Activated CD8-positive, alpha-beta memory T cell treated with anti-CD3 and anti-CD28 coated beads for 4 hours (primary cell): Measurements from ENCODE around the gene NUP210.
"Not testable (repeated sequence)": the region's sequence is repeated elsewhere in the genome, so short reads cannot be mapped to it uniquely, and the experiment has no call there.

Experiments used
- DNase-seq, 2 donors: peaks; one replicate each; pipeline ENCODE4 v3.0.0-alpha.2; 2020; ENCODE audit warnings: low read depth in 2 of 2

Gene NUP210

DNA sequence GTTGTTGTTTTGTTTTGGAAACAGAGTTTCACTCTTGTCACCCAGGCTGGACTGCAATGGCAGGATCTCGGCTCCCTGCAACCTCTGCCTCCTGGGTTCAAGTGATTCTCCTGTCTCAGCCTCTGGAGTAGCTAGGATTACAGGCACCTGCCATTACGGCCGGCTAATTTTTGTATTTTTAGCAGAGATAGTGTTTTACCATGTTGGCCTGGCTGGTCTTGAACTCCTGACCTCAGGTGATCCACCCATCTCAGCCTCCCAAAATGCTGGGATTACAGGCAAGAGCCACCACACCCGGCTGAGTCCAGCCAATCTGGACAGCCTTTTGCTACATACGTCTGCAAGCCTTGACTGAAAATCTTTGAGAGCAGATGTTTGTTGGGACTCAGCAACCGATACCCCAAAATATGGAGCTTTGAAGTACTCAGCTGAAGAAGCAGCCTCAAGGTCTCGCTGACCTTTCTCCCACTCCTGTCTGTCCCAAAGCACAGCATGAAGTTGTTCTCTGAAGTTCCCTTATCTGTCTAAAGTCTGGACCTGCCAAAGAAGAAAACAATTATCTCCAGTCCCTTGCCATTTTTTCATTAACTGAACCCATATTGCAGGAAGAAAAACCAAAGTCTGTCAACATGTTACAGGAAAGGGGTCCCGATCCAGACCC is 9.6 kb upstream of the NUP210 start:
- DNase-seq, result no peak

DNA sequence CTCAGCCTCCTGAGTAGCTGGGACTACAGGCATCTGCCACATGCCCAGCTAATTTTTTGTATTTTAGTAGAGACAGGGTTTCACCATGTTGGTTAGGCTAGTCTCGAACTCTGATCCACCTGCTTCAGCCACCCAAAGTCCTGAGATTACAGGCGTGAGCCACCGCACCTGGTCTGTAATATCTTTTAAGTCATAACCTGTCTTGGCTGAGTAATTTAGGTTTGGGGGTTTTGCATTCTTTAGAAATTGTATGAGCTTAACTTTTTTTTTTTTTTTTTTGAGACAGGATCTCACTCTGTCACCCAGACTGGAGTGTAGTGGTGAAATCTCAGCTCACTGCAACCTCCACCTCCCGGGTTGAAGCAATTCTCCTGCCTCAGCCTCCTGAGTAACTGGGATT is 8.6 kb upstream of the NUP210 start:
- DNase-seq, result not testable (repeated sequence)

DNA sequence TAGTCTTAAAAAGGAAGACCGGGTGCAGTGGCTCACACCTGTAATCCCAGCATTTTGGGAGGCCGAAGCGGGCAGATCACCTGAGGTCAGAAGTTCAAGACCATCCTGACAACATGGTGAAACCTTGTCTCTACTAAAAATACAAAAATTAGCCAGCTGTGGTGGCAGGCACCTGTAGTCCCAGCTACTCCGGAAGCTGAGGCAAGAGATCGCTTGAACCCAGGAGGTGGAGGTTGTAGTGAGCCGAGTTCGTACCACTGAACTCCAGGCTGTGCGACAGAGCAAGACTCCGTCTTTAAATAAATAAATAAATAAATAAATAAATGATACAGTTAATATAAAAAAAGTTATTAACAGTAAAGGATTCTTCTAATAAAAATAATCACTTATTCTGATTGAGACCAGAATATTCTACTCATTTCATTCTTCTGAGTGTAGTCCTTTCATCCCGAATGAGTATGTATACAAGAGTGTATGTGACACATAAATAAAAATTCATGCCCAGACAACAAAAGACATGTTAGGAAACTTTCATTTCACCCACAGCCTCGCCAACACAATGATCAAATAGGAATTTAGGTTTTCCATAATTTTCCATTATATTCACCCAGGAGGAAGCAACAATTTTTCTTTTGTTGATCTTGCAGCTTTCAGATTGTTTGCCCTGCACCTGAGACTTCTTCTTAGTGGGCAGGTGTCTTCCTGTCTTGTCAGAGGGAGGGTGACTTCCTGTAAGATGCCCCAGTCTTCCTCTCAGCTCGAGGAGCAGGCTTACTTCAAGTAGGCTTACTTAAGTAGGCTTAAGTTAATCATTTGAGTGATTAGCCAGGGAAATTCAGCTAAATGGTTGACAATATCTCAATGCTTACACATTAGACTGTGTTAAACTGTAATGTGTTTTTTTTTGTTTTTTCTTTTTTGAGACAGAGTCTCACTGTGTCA is 7.8 kb upstream of the NUP210 start:
- no peak for DNase-seq

DNA sequence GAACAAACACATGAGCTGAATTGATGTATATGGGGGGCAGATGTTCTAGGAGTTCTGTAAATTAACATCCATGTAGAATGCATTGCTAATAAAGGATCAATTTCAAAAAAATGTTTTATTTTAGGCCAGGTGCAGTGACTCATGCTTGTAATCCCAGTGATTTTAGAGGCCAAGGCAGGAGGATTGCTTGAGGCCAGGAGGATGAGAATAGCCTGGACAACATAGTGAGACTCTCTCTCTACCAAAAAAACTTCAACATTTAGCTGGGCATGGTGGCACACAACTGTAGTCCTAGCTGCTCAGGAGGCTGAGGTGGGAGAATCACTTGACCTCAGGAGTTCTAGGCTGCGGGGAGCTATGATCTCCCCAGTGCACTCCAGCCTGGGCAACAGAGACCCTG is 6.5 kb upstream of the NUP210 start:
- no peak for DNase-seq

DNA sequence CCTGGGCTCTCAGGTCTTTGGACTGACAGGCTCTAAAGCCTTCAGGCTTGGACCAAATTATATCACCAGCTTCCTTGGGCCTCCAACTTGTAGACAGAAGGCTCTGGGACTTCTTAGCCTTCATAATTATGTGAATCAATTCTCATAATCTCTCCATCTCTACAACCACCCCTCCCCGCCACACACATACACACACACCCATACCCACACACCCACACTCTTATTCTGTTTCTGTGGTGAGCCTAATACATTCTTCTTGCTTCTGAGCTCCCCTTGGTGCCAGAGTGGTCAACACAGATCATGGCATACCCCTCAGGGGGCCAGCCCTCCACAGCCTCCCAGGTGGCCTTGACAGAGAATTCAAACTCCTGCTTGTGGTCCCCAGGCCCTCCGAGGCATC is 5.6 kb upstream of the NUP210 start:
- no peak for DNase-seq

DNA sequence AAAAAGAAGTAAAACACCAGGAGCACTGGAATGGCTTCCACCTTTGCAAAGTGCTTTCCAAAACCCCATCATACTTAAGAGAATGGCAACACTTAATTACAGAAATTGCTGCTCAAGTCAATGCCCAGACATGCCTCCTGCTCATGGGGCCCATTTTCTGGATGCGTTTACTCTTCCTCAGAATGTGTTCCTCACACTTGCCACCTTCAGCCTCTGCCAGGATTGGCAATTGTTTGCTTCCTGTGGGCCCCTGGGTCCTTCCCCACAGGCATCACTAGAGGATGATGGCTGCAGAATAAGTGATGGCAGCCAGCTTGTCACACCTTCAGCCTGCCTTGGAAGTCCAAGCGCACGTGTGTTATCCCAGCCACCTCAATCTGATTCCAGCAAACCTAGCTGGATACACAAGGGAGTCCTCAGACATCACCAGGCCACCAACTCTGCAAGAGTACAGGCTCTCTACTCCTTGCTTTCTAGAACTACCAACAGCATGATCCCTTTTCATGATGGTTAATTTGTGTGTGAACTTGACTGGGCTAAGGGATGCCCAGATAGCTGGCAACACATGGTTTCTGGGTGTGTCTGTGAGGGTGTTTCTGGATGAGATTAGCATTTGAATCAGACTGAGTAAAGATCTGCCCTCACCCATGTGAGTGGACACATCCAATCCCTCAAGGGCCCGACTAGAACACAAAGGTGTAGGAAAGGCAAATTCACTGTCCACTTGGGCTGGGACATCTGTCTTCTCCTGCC is 4.9 kb upstream of the NUP210 start:
- DNase-seq, result no peak

DNA sequence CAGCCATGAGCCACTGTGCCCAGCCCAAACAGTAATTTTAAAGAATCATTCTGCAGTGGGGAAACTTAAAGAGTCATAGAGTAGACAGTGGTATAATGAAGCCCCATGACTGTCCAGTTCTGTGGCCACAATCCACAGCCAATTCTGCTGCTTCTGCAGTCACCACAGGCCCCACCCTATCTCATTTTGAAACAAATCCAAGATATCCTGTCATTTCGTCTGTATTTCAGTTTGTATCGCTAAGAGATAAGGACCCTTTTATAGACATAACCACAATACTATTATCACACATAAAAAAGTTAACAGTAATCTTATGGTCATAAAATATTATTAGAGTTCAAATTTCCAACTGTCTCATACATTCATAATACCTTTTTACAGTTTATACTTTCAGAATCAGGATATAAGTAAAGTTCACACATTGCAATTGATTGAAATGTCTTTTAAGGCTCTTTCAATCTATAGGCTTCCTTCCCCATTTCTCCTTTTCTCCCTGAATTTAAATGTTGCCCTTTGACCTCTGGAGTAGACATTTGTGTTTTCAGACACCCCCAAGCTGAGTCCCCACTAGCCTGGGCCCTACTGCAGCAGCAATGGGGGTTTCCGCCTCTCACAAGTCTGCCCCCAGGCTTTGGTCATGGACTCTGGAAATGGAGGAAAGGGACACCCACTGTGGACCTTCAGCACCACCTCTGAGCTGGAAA is 4.2 kb upstream of the NUP210 start:
- DNase-seq, result no peak

DNA sequence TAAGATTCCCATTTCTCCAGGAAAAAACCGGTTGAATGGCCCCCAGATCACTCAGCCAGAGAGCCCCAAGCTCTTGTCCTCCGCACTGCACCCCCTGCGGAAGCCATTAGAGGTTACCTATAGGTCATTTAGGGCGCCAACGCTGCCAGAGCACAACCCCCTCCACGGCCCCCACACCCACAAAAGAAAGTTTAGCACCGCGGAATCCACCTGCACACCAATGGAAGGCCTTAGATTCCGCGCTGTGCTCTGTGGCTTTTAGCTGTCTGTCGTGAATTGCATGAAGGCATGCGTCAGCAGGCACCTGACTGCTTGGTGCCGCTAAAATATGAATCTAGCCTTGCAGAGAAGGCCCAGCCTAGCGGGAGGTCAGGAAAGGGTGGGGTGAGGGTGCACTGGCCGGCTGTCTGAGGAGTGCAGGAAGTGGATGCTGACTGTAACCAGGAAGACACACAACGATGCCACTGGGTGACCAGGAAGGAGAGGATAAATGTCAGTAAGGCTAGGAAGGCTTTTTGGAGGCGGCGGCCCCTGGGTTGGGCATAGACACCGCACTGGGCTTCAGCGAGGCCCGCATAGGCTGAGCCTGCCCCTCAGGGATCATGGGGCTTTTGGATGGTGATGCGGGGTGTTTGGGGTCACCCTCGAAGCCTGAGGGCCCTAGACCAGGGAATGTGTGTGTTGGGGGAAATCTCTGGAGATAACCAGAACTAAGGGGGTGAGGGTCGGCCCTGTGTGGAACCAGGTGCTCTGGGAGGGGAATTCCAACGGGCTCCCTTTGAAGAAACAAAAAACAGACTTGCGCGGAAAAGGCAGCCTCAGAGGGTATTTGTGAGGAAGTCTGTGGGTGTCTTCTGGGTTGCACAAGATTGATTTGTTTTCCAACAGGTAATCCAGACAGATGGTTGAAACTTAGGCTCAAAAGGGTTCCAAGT is 976 bp upstream of the NUP210 start:
- DNase-seq, result peak; percentile 47 to 76

DNA sequence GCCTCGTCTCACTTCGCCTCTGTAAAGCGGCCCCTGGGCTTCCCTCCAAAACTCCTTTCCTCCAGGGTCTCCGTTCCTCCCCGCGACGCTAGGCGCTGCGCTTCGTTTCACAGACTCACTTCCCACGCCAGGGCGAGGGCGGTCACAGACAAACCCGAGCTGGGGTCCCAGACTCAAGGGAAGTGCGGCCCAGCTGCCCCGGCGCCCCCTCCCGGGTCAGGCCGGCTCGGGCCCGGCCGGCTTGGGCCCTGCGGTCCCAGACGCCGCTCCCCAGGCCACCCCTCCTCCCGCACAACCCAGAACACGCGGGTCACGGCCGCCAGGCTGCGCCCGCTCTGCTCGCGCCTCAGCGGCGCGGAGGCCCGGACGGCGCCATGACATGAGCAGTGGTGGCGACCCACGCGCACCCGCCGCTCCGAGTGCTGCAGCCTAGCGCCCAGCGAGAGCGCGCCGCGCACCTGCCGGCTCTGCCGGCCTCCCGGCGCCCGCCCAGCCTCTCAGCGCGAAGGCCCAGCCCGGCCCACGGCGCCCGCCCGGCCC is 547 bp downstream of the NUP210 start:
- peak in 1 of 2 donors; percentile 37 for DNase-seq

DNA sequence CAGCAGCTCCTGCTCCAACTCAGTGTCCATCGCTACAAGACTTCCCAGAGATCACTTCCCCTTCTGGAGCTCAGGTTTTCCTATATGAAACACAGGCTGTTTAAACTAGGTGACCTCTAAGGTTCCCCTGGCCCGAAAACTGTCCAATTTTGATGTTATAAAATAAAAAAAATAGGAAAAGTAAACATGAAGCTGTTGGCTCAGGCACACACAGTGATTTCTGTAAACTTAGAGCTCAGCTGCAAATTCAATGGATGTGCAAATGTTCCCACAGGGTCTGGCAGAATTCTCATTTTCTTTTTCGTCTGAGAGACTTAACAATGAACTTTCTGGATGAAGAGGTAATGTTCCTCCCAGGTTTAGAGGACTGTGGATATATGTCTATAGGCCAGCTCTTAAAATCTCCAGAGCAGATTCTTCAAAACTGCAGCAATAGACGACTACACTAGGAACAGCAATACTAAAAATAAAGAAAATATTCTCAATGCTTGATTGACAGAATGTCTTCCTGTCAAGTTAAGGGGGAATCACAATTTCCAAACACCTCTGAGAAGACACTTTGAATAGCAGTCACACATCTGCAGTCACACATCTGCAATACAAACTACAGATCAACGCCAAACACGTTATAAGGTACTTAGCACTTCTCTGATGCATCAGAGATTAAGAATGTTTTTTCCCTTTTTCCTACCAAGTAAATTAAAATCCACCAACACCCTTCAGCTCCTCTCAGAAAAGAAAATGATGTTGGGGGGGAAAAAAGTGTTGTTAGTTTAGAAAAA is 2.8 kb downstream of the NUP210 start:
- DNase-seq, result no peak

DNA sequence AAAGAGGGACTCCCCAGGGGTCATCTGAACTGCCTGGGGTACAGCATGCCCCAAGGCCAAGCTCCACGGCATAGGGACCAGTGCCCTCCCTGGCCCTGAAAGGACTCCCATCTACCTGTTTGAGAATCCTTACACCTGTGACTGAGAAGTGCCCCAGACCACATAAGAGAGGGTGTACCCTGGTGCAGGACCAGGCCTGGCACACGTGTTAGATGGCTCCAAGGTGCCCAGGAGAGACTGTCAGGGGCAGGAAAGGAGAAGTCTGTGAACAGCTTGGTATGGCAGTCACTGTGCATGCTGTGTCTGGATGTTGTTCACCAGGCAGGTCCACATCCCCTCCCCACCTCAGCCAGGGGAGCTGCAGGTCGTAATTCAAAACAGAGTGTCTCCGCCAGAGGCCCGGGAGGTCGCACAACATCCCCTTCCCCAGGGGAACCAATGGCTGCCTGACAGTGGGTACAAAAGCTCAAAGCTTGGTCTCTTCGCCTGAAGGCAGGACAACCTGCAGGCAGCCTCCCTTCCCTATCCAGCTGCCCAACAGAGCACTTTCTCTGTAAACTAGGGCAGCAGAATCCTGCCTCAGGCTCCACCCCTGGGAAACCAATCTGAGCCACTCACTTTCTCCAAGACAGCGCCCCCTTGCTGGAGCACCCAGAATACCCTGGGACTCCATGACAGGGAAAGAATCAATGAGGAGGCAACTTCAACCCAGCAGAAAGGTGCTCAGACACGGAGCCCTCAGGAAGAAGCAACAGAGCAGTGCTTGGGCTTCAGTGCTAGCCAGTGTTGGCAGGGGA is 3.9 kb downstream of the NUP210 start:
- DNase-seq, result no peak

DNA sequence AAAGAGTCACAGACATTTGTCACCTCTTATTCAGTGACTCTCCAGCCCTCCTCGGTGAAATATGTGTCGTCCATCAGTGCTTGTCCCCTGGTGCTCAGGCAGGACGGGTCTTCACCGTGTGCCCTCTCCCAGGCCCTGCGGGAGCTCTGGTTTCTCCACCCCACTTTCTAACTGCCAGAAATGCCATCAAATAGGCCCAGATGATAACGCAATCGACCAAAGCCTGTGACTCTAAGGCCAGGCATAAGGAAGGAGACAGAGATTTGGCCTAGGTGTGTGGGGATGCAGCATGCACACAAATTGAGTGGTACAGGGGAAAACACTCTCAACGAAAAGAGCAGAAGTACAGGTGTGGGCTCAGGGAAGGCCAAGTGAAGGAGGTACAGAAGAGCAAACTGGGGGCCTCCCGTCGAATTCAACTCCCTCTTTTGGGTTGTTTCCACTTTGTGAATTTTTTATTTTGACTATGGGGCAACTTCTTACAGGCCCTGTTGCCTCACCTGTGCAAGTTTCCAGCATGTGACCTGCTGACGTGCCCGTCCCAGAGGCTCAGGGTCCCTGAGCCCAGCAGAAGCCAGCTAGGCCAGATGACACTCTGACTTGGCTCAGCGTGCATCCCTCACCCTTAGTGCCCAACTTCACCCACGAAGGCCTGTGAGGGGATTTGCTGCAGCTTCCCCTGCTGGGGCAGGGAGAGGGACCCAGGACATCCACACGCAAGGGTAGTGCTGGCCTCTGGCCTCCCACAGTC is 4.7 kb downstream of the NUP210 start:
- no peak for DNase-seq

DNA sequence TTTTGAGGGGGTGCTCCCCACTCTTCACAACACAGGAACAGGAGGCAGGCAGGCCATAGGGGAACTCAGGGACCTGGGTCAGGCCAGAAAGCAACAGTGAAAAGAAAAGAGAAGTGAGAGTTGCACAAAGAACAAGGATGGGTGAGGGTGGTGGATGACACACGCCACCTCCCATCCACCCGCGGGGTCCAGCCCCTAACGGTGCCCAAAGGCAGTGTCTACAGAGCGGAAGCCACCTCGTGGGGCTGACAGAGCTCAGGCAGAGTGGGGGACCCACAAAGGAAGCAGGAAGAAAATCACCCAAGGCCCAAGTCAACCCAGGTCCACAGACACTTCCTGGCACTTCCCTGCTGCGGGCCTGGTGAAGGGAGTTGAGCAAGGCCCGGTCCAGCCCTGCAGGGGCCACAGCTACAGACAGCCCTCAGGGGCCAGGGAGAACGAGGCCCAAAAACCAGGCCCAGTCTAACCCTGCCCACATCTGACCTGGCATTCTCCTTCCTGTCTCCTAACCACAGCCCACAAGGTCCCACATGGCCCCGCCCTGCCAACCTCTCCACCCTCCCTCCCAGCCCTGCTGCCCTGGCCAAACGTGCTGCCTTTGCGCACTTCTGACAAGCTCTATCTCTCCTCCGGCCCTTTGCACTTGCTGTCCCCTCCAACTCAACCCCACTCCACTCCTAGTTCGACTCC is 5.9 kb downstream of the NUP210 start:
- peak; percentile 55 to 57 for DNase-seq

DNA sequence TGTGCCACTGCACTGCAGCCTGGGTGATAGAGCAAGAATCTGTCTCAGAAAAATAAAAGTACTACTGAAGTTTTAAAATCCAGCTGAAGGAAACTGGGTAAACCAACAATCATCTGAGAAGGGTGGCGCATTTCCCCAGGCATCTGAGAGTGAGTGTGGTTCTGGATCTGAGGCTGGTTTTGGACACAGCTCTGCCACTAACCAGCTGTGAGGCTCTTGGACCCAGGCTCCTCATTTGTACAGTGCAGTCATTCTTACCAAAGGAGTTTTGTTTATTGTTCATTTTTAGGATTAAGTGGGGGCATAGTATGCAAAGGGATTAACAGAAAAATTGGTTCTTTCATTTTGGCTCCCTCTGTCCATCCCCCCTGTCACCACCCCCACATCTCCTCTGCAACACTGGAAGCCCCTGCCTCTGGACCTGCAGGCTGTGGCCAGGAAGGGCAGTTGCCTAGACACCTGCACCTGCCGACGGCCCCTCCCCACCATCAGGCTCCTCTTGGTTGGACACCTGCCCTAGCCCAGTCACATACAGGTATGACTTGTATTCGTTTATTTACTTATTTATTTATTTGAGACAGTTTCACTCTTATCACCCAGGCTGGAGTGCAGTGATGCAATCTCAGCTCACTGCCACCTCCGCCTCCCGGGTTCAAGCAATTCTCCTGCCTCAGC is 8.8 kb downstream of the NUP210 start:
- no peak for DNase-seq

DNA sequence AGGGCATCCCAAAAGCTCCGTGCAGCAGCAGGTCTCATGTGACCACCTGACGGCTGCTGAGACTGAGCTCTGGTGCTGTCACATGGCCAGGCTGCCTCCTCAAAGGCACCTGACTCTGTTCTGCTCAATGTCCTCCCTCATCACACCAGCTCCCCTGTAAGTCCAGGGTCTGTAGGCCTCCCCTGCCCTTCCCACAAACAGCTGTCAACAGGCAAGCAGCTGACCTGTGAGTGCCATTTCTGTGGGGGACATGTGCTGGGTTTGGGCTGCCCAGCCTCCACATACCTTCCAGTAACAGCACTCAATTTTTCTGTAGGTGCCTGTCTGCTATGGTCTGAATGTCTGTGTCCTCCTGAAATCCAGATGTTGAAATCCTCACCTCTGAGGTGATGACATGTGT is 11.2 kb downstream of the NUP210 start:
- DNase-seq, result no peak

DNA sequence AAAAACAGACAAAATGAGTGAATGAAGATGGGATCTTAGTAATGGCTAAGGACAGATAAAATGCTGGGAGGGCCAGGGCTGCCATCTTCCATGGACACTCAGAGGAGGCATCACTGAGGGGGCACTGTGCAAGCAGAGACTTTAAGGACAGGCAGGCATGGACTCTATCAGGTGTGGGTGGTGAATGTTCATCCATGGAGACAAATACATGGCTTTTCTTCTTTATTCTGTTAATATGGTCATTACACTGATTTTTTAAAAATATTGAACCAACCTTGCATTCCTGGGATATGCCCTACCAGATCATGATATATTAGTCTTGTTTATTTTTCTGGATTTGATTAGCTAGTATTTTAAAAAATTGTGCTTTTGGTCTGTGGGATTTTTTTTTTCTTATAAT is 12.2 kb downstream of the NUP210 start:
- DNase-seq, result no peak

DNA sequence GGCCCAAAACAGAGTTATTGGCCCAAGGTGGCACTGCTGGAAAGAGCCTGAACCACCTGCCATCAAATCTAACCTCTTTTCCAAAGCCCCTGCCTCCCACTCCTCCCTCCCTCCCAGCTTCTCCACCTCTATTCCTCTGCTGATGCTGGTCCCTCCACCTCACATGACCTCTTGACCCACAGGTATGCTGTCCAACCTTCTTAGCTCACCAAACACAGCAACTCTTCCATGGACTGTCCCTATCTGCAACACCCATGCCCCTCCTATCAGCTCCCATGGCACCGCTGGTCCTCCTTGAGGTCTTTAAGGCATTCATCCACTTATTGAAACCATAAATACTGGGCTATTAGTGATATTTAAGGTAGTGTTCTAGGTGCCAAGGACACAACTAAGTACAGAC is 12.6 kb downstream of the NUP210 start:
- no peak for DNase-seq
